ENCODE measurements around the gene ATP6V0D1. TPM values are rescaled to one million over a fixed set of nuclear protein-coding genes. Genes with fewer than 3 reads are reported as not detected.

ATP6V0D1 gene
- total RNA-seq, 1 experiment from 2014 or later: 43.0 TPM

DNA sequence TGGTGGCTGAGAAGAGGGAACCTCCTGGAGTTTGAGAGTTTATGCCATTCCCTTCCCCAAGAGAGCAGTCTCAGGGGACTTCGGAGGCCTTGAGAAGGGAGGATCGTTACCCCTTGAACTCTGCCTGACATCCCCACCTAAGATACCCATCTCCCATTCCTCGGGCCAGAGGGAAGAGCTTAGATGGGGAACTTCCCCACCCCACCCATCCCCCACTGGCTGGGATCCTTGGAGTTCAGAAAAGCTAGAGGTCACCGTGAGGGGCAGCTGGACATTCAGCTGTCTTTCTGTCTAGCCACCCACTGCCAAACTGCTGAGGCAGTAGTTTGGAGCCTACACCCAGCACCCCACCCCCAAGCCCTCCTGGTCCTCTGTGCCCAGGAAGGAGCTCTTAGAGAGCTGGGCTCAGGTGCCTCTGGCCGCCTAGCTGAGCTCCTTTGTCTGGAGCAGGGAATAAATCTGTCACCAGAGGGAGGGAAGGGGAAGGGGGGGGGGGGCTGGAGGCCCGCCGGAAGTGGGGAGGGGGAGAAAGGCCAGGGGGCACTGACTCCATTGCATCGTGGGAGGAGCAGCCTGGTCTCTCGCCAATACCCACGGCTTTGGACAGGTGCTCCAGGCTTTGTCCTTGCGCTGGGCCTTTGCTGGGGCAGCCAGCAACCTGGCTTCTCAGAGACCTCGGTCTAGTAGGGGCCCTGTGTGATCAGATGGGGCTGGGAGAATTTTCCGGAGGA is 49.0 kb downstream of the ATP6V0D1 start:
- H3K23ac ChIP-seq (ENCODE audit: insufficient read length, low read depth, low read length): no peak overlapping the region
- H2BK5ac ChIP-seq (ENCODE audit: insufficient read length, low read length): no peak overlapping the region
- no peaks in the 10 kb centered on the region; the same call in 1 of the 2 replicates for H3K79me2 ChIP-seq (ENCODE audit: insufficient read depth, low read length)
- TF ChIP-seq, protein P1, sequence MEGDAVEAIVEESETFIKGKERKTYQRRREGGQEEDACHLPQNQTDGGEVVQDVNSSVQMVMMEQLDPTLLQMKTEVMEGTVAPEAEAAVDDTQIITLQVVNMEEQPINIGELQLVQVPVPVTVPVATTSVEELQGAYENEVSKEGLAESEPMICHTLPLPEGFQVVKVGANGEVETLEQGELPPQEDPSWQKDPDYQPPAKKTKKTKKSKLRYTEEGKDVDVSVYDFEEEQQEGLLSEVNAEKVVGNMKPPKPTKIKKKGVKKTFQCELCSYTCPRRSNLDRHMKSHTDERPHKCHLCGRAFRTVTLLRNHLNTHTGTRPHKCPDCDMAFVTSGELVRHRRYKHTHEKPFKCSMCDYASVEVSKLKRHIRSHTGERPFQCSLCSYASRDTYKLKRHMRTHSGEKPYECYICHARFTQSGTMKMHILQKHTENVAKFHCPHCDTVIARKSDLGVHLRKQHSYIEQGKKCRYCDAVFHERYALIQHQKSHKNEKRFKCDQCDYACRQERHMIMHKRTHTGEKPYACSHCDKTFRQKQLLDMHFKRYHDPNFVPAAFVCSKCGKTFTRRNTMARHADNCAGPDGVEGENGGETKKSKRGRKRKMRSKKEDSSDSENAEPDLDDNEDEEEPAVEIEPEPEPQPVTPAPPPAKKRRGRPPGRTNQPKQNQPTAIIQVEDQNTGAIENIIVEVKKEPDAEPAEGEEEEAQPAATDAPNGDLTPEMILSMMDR (conservative IDR thresholded peaks at IDR 0.05): no peak
- no peaks in the 10 kb centered on the region for H3K9me3 ChIP-seq (ENCODE audit: control insufficient read depth, low read depth, low read length)
- no peak overlapping the region; the same call in 1 of the 2 replicates for H3K4ac ChIP-seq (ENCODE audit: low read depth, low read length)
- DNase-seq: peak; percentile 74
- H3K27me3 ChIP-seq (ENCODE audit: insufficient read depth, low read length): no peaks in the 10 kb centered on the region; the same call in 1 of the 2 replicates
- Mint-ChIP-seq H3K4me1 (peaks cover 51 to 52% of the 10 kb centered on the region in 2 experiments), H3K27me3 (ENCODE audit: low read depth) (peaks cover 16% of the 10 kb centered on the region), H3K27ac (peak overlapping the region; percentile 77 to 99 (median 83); a peak in 5 of 7 replicates), H3K36me3 (ENCODE audit: insufficient read depth in 1 of 3, low read depth in 3 of 3) (peaks cover 0 to 13% (median 9%) of the 10 kb centered on the region in 3 experiments; a peak in 5 of 7 replicates), H3K9me3 (no peaks in the 10 kb centered on the region), H3K4me3 (peak overlapping the region; percentile 74 to 89)
- no peaks in the 10 kb centered on the region for H3K79me1 ChIP-seq (ENCODE audit: insufficient read depth, low read depth, low read length, poor library complexity, severe bottlenecking)
- H3K14ac ChIP-seq (ENCODE audit: insufficient read depth, low read length): peak overlapping the region; percentile 65; the same call in 1 of the 2 replicates
- no peak overlapping the region for H3K56ac ChIP-seq (ENCODE audit: insufficient read length, low read depth, low read length)
- H3K4me2 ChIP-seq (ENCODE audit: insufficient read depth, insufficient read length, low read length): peak overlapping the region; percentile 58
- H4K20me1 ChIP-seq (ENCODE audit: control insufficient read depth, insufficient read depth, insufficient read length): no peaks in the 10 kb centered on the region
- H4K8ac ChIP-seq (replicated peaks; ENCODE audit: insufficient read length, low read depth, low read length): no peak overlapping the region
- H4K5ac ChIP-seq (ENCODE audit: insufficient read length, low read depth, low read length): no peak overlapping the region
- H2BK20ac ChIP-seq (ENCODE audit: low read depth, low read length, poor library complexity, severe bottlenecking): no peak overlapping the region
- H3K18ac ChIP-seq (ENCODE audit: insufficient read length, low read depth, low read length): peak overlapping the region; percentile 65
- no CpG with 5 or more reads among the region's 13 CpGs for WGBS (ENCODE audit: extremely low coverage, insufficient read length, low lambda C conversion rate)
- H3K9ac ChIP-seq (ENCODE audit: extremely low read depth, insufficient read length, low read length): peak overlapping the region; percentile 55
- H3K4me1 ChIP-seq (ENCODE audit: insufficient read depth, low read length): peaks cover 10% of the 10 kb centered on the region; the same call in 1 of the 2 replicates
- H4K91ac ChIP-seq (ENCODE audit: insufficient read length, low read depth, low read length): no peak overlapping the region
- H3K23me2 ChIP-seq (ENCODE audit: insufficient read length, low read depth, low read length, poor library complexity, severe bottlenecking): peaks cover 17% of the 10 kb centered on the region
- no peak overlapping the region for H2BK12ac ChIP-seq (ENCODE audit: insufficient read length, low read depth, low read length)
- H3T11ph ChIP-seq (ENCODE audit: low read length): no peak overlapping the region
- no peak overlapping the region for H2AK5ac ChIP-seq (ENCODE audit: insufficient read length, low read length)
- no peak overlapping the region for H2AFZ ChIP-seq (ENCODE audit: low read length)
- H3K27ac ChIP-seq (ENCODE audit: insufficient read length, low read depth, low read length): no peak overlapping the region
- no peak overlapping the region for H2BK120ac ChIP-seq (ENCODE audit: low read depth, low read length, poor library complexity, severe bottlenecking)
- H2BK15ac ChIP-seq (ENCODE audit: low read depth, low read length): no peak overlapping the region

Measured in H9 (cell line).